Measurements from ENCODE around the gene UHRF1.

DNA sequence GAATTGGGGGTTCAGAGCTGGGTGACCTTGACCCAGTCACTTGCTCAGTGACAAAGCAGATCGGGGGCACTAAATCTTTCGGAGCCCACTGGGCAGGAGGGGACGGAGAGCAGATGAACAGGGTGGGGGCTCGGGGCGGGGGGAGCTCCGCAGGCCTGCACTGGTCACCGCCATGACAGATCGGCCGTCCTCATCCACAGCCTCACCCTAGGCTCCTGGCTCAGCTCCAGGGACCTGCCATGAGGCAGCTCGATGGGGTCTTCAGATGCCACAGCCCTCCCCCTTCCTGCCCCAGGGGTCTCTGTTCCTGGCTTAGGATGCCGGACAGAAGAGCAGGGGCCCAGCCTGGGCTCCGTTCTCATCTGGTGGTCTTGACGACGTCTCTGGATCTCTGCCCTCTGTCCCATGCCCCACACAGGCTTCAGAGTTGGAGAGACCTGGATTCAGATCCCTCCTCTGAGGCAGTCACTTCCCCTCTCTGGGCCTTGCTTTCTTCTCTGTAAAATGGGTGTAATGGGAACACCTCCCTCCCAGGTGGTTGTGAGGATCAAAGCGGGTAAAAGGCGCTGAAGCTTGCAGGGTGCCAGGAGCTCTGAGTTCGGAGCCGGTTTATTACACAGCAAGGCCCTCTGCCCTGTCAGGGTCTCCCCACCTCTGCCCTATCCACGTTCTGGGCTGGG, 62.7 kb downstream of the UHRF1 start:
- TF ChIP-seq, protein P1, sequence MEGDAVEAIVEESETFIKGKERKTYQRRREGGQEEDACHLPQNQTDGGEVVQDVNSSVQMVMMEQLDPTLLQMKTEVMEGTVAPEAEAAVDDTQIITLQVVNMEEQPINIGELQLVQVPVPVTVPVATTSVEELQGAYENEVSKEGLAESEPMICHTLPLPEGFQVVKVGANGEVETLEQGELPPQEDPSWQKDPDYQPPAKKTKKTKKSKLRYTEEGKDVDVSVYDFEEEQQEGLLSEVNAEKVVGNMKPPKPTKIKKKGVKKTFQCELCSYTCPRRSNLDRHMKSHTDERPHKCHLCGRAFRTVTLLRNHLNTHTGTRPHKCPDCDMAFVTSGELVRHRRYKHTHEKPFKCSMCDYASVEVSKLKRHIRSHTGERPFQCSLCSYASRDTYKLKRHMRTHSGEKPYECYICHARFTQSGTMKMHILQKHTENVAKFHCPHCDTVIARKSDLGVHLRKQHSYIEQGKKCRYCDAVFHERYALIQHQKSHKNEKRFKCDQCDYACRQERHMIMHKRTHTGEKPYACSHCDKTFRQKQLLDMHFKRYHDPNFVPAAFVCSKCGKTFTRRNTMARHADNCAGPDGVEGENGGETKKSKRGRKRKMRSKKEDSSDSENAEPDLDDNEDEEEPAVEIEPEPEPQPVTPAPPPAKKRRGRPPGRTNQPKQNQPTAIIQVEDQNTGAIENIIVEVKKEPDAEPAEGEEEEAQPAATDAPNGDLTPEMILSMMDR (IDR thresholded peaks at IDR 0.05): no peak
- TF ChIP-seq POLR2A (IDR thresholded peaks at IDR 0.05): no peak
